GM23338 (cell line): ENCODE measurements around the gene CDH4.

Experiments used
- CREB1 ChIP-seq: fragments of 250-450 bp; sonication (Bioruptor Pico); IDR thresholded peaks from 2 replicates; pipeline ENCODE4 v1.5.0; 2020; ENCODE audit warnings: low read depth, mild to moderate bottlenecking, moderate library complexity
- EZH2 ChIP-seq: fragments of 200-600 bp; sonication (generic); IDR thresholded peaks from one replicate; pipeline ENCODE4 v1.8.0; 2017; ENCODE audit warnings: antibody characterized with exemption, mild to moderate bottlenecking, low read depth; ENCODE audit not compliant: unreplicated experiment
- EZH2phosphoT487 ChIP-seq: fragments of 200-600 bp; sonication (generic); IDR thresholded peaks from one replicate; pipeline ENCODE4 v1.8.1; 2018; ENCODE audit warnings: antibody characterized with exemption; ENCODE audit not compliant: unreplicated experiment
- NANOG ChIP-seq: IDR thresholded peaks from 2 replicates; pipeline ENCODE4 v1.6.1; 2016; ENCODE audit warnings: antibody characterized with exemption, borderline replicate concordance
- POLR2AphosphoS5 ChIP-seq: IDR thresholded peaks from 2 replicates; pipeline ENCODE4 v1.6.1; 2016; ENCODE audit warnings: antibody characterized with exemption, low read depth
- TF ChIP-seq, protein P1 (sequence below), 2 experiments: fragments of 200-600 bp in 1 of 2; sonication (generic) in 1 of 2; conservative IDR thresholded peaks; 2 replicates each; pipeline versions ENCODE4 v1.5.1 to v1.6.1; 2016 to 2017; ENCODE audit warnings: antibody characterized with exemption in 2 of 2, low read depth in 2 of 2, mild to moderate bottlenecking in 2 of 2, moderate library complexity in 1 of 2
- TF ChIP-seq, protein P2 (sequence below): IDR thresholded peaks from one replicate; pipeline ENCODE4 v1.6.1; 2018; ENCODE audit warnings: antibody characterized with exemption; ENCODE audit not compliant: unreplicated experiment

DNA sequence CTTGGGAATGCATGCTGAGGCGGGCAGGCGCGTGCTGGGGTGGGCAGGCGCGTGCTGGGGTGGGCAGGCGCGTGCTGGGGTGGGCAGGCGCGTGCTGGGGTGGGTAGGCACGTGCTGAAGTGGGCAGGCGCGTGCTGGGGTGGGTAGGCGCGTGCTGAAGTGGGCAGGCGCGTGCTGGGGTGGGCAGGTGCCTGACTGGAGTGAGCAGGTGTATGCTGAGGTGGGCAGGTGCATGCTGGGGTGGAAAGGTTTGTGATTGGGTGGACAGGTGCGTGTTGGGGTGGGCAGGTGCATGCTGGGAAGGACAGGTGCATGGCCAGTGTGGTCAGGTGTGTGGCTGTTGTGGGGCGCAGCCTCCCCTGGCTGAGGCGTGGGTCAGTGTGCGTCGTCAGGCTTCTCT, 404.1 kb downstream of the CDH4 start:
- no peak for TF ChIP-seq POLR2AphosphoS5
- TF ChIP-seq, protein P1, sequence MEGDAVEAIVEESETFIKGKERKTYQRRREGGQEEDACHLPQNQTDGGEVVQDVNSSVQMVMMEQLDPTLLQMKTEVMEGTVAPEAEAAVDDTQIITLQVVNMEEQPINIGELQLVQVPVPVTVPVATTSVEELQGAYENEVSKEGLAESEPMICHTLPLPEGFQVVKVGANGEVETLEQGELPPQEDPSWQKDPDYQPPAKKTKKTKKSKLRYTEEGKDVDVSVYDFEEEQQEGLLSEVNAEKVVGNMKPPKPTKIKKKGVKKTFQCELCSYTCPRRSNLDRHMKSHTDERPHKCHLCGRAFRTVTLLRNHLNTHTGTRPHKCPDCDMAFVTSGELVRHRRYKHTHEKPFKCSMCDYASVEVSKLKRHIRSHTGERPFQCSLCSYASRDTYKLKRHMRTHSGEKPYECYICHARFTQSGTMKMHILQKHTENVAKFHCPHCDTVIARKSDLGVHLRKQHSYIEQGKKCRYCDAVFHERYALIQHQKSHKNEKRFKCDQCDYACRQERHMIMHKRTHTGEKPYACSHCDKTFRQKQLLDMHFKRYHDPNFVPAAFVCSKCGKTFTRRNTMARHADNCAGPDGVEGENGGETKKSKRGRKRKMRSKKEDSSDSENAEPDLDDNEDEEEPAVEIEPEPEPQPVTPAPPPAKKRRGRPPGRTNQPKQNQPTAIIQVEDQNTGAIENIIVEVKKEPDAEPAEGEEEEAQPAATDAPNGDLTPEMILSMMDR (conservative IDR thresholded peaks at IDR 0.05; ENCODE audit: low read depth in 2 of 2) = no peak
- TF ChIP-seq EZH2phosphoT487 = no peak
- TF ChIP-seq EZH2 = no peak
- TF ChIP-seq CREB1 (CRISPR knock-in tag) = no peak
- TF ChIP-seq, protein P2, sequence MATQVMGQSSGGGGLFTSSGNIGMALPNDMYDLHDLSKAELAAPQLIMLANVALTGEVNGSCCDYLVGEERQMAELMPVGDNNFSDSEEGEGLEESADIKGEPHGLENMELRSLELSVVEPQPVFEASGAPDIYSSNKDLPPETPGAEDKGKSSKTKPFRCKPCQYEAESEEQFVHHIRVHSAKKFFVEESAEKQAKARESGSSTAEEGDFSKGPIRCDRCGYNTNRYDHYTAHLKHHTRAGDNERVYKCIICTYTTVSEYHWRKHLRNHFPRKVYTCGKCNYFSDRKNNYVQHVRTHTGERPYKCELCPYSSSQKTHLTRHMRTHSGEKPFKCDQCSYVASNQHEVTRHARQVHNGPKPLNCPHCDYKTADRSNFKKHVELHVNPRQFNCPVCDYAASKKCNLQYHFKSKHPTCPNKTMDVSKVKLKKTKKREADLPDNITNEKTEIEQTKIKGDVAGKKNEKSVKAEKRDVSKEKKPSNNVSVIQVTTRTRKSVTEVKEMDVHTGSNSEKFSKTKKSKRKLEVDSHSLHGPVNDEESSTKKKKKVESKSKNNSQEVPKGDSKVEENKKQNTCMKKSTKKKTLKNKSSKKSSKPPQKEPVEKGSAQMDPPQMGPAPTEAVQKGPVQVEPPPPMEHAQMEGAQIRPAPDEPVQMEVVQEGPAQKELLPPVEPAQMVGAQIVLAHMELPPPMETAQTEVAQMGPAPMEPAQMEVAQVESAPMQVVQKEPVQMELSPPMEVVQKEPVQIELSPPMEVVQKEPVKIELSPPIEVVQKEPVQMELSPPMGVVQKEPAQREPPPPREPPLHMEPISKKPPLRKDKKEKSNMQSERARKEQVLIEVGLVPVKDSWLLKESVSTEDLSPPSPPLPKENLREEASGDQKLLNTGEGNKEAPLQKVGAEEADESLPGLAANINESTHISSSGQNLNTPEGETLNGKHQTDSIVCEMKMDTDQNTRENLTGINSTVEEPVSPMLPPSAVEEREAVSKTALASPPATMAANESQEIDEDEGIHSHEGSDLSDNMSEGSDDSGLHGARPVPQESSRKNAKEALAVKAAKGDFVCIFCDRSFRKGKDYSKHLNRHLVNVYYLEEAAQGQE = no peak
- TF ChIP-seq NANOG = no peak
